Uterus (tissue), 2 donors: ENCODE measurements around the gene SYNJ1.

Experiments used
- POLR2A ChIP-seq, 2 donors: fragments of 450-650 bp; IDR thresholded peaks; one replicate each; pipeline ENCODE4 v1.6.1; 2016; ENCODE audit warnings: antibody characterized with exemption in 2 of 2, mild to moderate bottlenecking in 1 of 2, moderate library complexity in 1 of 2
- TF ChIP-seq, protein P1 (sequence below), 4 experiments: fragments of 200-600 bp in 2 of 4; fragments of 450-650 bp in 2 of 4; sonication (generic) in 2 of 4; IDR thresholded peaks; one replicate each; pipeline ENCODE4 v1.5.1; 2016 to 2019; ENCODE audit warnings: antibody characterized with exemption in 4 of 4, mild to moderate bottlenecking in 2 of 4, moderate library complexity in 1 of 4

GRCh38 chr21:32756096-32756495 lies 28.3 kb upstream of the SYNJ1 start:
- TF ChIP-seq, protein P1, sequence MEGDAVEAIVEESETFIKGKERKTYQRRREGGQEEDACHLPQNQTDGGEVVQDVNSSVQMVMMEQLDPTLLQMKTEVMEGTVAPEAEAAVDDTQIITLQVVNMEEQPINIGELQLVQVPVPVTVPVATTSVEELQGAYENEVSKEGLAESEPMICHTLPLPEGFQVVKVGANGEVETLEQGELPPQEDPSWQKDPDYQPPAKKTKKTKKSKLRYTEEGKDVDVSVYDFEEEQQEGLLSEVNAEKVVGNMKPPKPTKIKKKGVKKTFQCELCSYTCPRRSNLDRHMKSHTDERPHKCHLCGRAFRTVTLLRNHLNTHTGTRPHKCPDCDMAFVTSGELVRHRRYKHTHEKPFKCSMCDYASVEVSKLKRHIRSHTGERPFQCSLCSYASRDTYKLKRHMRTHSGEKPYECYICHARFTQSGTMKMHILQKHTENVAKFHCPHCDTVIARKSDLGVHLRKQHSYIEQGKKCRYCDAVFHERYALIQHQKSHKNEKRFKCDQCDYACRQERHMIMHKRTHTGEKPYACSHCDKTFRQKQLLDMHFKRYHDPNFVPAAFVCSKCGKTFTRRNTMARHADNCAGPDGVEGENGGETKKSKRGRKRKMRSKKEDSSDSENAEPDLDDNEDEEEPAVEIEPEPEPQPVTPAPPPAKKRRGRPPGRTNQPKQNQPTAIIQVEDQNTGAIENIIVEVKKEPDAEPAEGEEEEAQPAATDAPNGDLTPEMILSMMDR (IDR thresholded peaks at IDR 0.05): no peak
- no peak for TF ChIP-seq POLR2A (IDR thresholded peaks at IDR 0.05)
